ENCODE measurements around the gene OR10G7.
A peak's percentile ranks its signal among the peaks of the same experiment; 100 is the strongest.

Gene OR10G7

DNA sequence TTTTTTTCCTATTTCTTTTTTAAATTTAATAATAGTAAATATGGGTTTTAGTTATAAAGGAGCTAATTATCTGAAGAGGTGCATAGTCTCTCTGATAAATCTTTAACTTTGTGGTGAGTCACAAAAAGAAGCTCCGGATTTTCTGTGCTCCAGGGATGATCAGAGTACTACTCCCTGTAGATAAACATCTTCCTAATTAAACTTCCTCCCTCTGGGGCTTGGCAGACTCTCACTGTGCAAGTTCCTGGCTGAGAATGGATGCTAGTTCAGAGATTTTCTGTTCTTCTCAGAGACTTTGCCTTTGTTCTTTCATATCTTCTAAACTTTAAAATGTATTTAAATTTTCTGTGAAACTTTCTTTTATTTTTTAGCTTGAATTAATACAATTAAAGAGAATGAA, at the start of gene OR10G7:
Gene OR10G7, minus strand, starts transcription at position 72 of the 400 bp plus-strand sequence. CDS start 2,324 bp downstream, outside the sequence.
- DNase-seq (ENCODE audit: low read depth): no peak

DNA sequence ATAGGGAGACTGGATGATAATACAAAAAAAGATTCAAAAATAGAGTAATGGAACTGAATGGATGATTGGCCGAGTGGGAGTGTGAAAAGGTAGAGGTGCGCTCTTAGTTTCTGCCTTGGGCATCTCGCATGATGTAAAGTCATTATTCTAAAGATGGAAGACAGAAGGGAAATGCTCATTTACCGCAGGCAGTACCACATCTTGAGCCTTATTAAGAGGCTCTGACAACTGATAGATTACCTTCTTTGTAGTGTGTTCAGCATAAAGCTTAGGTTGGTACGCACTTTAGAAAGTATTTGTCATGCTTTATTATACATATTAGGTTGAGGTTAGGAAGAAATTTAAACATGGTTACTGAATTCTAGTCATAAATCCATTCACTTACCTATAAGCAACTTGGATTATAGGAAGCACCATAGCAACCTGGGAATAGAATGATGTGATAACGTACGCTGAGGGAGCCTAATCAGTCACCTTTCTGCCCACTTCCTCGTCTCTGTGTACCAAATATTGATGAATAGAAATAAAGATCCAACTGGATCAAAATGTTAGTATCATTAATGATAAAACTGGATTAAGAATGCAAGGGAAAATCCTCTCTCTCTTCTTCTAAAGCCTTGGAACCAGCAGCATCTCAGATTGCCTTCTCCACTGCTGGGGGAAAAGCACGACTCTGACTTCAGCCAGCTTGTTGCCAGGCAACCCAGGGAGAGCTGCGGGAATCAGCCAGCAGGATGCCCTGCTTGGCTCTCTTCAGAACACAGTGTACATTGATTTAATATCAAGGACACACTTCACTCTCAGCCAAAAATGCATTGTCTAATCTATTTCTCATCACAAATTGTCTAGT, 45.1 kb upstream of the OR10G7 start:
- DNase-seq (ENCODE audit: low read depth): no peak

DNA sequence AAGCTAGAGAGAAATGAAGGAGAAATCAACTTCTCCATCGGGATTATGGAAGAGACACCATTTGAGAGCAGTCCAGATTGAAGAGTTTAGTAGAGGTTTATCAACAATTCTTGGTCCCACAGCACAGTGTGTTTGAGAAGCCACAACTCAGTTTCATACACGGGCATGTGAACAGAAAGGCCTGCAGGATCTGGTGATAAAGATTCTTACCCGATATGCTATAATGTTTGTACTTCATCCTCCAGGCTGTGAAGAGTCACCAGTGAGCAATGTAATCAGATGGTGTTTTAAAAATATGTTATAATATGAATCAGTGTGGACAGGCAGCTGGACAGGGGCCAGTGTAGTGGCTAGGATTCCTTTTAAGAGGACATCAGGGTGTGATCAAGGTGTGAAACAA, 44.5 kb upstream of the OR10G7 start:
- DNase-seq (ENCODE audit: low read depth): no peak

DNA sequence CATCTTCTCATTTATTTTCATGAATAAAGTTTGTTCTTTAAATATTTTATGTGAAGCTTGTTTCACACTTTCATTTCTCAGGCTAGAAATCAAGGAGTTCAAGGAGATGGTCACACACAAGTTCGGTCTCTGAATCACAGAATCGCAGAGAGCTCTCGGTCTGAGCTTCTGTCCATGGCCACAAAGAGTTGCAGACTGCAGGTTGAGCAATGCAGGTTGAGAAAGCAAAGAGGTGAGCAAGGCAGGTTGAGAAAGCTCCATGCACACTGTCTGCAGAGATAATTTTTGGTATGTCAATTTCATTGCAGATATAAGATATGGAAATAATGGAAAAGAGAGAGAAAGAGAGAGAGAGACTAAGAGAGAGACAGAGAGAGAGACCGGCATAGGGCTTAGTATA, 41.2 kb upstream of the OR10G7 start:
- DNase-seq (ENCODE audit: low read depth): no peak

DNA sequence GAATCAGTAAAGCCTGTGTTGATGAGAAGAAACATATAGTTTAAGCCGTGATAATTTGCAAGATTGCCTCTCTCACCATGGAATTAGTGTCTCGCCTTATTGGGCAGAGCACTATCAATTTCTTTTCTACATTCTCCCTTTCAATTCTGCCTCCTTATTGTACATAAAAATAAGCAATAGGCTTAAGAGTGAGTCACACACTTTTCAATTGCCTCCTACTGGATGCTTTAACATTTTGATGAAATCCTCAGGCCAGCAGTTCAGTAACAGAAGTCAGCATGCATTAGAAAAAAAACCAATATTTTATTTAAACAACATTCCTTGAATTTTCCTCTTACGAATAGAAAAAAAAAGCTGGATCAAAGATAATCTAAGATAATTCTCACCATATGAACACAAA, 40.4 kb upstream of the OR10G7 start:
- DNase-seq (ENCODE audit: low read depth): no peak

GRCh38 chr11:124080327-124081001, 39.3 kb upstream of the OR10G7 start:
- DNase-seq (ENCODE audit: low read depth): no peak

DNA sequence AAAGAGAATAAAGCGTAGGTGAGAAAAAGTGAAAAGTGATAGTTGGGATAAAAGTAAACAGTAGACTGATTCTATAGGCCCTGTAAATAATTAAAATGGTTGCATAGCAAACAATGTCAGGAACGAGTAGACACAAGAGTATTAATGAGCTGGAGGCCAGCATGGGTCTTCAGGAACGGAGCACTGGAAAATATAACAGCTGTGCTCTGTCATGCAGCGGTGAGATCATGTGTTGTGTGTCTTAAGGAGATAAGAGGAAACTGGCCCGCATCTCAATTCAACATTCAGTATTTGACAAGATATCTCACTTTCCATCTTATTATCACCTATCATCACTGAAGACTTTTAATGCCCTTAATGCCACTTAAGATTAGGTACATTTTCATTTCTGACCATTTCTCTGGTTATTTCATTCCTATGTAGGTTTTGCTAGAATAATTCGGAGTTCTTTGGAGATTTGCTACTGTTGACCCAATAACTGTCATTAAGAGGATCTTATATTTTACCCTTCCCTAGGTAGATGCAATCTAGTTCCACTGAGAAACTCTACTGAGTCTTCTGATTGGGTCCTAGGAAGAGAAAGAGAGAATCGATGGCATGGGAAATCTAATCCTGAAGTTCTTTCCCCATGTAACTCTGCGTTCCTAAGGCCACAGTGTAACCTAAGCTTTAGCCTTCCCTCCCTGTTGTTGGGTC, 38.7 kb upstream of the OR10G7 start:
- no peak for DNase-seq (ENCODE audit: low read depth)

GRCh38 chr11:124078591-124078990, 37.5 kb upstream of the OR10G7 start:
- DNase-seq (ENCODE audit: low read depth): no peak

GRCh38 chr11:124077266-124077665, 36.1 kb upstream of the OR10G7 start:
- no peak for DNase-seq (ENCODE audit: low read depth)

- no peak for DNase-seq (ENCODE audit: low read depth)
These were observed 34.9 kb upstream of the OR10G7 start for GRCh38 chr11:124075841-124076651.

DNA sequence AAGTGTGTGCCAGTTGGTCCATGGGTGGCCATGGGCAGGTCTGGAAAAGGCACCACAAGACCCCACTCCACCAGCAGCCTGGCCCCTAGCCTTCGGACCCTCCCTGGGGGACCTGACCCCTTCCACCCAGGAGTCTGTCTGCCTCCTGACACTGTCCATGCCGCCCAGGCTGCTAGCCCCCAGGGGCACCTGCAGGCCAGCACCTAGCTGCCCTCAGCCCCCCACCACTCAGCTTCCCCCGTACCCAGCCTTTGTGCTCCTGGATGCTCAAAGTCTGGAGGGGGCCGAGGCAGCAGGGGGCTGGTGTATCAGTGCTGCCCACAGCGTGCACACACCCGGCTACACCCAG, 34.3 kb upstream of the OR10G7 start:
- no peak for DNase-seq (ENCODE audit: low read depth)

DNA sequence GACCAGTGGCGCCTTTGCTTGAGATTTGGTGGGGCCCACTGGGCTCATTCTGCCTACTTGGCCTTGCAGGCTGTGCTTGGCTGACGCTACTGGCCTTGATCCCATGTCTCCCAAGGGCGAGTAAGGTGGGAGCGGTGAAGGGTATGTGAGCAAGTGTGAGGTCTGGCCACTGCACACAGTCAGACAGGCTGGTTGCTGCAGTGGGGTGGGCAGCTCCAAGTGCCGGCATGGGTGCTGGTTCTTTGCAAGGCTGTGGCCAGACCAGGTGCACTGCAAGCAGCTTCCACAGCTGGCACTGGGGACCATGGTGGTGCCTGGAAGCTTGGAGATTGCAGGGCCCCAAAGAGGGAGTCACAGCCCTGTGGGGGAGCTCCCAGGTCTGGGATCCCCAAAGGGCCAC, 33.4 kb upstream of the OR10G7 start:
- no peak for DNase-seq (ENCODE audit: low read depth)

GRCh38 chr11:124072147-124072546, 31.0 kb upstream of the OR10G7 start:
- DNase-seq (ENCODE audit: low read depth): no peak

DNA sequence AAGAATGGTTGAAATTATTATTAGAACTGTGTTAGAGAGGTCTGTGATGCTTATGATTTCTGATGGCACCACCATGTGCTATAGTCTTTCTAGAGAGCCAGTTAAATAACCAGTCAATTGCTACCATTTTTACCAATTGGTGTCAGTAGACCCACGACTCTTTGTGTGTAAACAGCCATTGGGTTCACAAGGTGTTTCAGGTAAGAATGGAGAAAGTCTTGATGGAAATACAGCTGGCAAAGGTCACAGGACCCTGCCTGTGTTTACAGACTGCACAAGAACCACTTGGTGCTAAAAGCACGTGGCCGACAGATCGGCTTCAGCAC, 30.5 kb upstream of the OR10G7 start:
- DNase-seq (ENCODE audit: low read depth): no peak

- DNase-seq (ENCODE audit: low read depth): peak; percentile 15
These were observed 29.9 kb upstream of the OR10G7 start for GRCh38 chr11:124070915-124071622.

- DNase-seq (ENCODE audit: low read depth): no peak
These were observed 28.6 kb upstream of the OR10G7 start for GRCh38 chr11:124069429-124070401.

DNA sequence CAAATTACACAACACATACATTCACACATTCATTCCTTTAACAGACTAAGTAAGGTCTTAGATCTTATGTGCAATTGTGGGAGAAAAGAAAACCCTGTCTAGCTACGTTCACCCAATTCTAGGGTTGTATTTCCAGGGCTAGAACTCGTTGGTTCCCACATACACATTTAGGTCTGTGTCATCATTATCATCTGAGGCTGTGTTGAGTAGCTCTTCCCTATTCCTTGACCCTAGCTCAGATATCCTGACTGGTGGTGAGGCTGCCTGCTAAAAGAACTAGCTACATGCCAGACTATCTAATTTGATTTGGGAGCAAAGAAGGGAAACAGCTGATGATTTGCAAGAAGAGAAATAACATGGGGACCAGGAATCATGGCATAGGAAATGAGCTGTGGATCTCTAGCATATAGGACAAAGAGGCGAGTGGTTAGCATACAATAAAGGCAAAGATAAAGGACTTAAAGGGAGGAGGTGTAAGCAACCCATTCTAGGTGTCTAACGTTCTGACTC, 27.5 kb upstream of the OR10G7 start:
- no peak for DNase-seq (ENCODE audit: low read depth)

- no peak for DNase-seq (ENCODE audit: low read depth)
These were observed 11.8 kb upstream of the OR10G7 start for GRCh38 chr11:124052966-124053365.

DNA sequence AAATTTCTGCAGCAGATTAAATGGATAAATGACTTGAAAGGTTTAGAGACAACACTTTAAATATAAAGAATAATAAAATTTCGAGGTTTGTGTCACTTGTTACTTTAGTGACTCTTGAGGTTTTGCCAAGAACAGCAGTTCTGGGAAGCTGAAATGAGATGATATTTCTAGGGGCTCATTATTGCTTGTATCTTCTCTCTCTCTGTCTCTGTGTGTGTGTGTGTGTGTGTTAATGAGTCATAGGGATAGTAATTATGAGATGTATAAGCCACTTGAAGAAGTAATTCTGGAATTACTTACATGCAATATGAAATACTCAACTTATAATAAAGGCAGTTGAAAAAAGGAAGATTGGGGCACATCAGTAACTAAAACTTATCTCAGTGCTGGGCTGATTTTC, 9.6 kb upstream of the OR10G7 start:
- DNase-seq (ENCODE audit: low read depth): no peak

- DNase-seq (ENCODE audit: low read depth): no peak
These were observed 2.3 kb upstream of the OR10G7 start for GRCh38 chr11:124043420-124043819.

All from T-helper 22 cell (primary cell).